Trophoblast cell (in vitro differentiated cells and primary cell): ENCODE measurements around the gene TEX54.
A peak's percentile ranks its signal among the peaks of the same experiment; 100 is the strongest.

Source experiments
- DNase-seq, 2 donors: peaks; one replicate each; pipeline ENCODE4 v3.0.0-alpha.2; 2016
- H2AFZ ChIP-seq: 2 replicates; pipeline ENCODE4 v1.6.1; 2013; ENCODE audit warnings: low read length, moderate library complexity, mild to moderate bottlenecking; ENCODE audit not compliant: insufficient read depth, poor library complexity
- H2AK5ac ChIP-seq: 2 replicates; pipeline ENCODE4 v1.6.1; 2013; ENCODE audit warnings: mild to moderate bottlenecking, low read length
- H2BK120ac ChIP-seq: 2 replicates; pipeline ENCODE4 v1.6.1; 2013; ENCODE audit warnings: low read length, mild to moderate bottlenecking, moderate library complexity; ENCODE audit not compliant: insufficient read depth, poor library complexity
- H2BK12ac ChIP-seq: 2 replicates; pipeline ENCODE4 v1.6.1; 2013; ENCODE audit warnings: mild to moderate bottlenecking, low read length, moderate library complexity
- H2BK5ac ChIP-seq: 2 replicates; pipeline ENCODE4 v1.6.1; 2013; ENCODE audit warnings: low read length, low read depth, moderate library complexity, mild to moderate bottlenecking; ENCODE audit not compliant: poor library complexity
- H3K14ac ChIP-seq: 2 replicates; pipeline ENCODE4 v1.6.1; 2013; ENCODE audit warnings: mild to moderate bottlenecking, low read length
- H3K18ac ChIP-seq: 2 replicates; pipeline ENCODE4 v1.6.1; 2013; ENCODE audit warnings: mild to moderate bottlenecking, low read length
- H3K23ac ChIP-seq: 2 replicates; pipeline ENCODE4 v1.6.1; 2013; ENCODE audit warnings: low read length
- H3K27ac ChIP-seq: 2 replicates; pipeline ENCODE4 v1.5.1; 2013; ENCODE audit warnings: low read depth, mild to moderate bottlenecking, inconsistent platforms, low read length, moderate library complexity
- H3K27me3 ChIP-seq: 2 replicates; pipeline ENCODE4 v1.6.1; 2013; ENCODE audit warnings: inconsistent platforms, mild to moderate bottlenecking, low read length, moderate library complexity; ENCODE audit not compliant: insufficient read depth
- H3K36me3 ChIP-seq, 2 experiments: 1 replicate in 1 of 2; 2 replicates in 1 of 2; pipeline ENCODE4 v1.6.1; 2013; ENCODE audit warnings: low read length in 2 of 2, mild to moderate bottlenecking in 2 of 2, moderate library complexity in 1 of 2; ENCODE audit not compliant: insufficient read depth in 2 of 2, control insufficient read depth in 1 of 2
- H3K4ac ChIP-seq: 2 replicates; pipeline ENCODE4 v1.6.1; 2013; ENCODE audit warnings: low read depth, mild to moderate bottlenecking, low read length, moderate library complexity
- H3K4me1 ChIP-seq, 2 experiments: 1 replicate in 1 of 2; 2 replicates in 1 of 2; pipeline ENCODE4 v1.6.1; 2013; ENCODE audit warnings: low read length in 2 of 2, mild to moderate bottlenecking in 2 of 2, moderate library complexity in 1 of 2; ENCODE audit not compliant: insufficient read depth in 2 of 2, control insufficient read depth in 1 of 2
- H3K4me2 ChIP-seq: 2 replicates; pipeline ENCODE4 v1.6.1; 2013; ENCODE audit warnings: inconsistent platforms, mild to moderate bottlenecking, low read length, moderate library complexity
- H3K4me3 ChIP-seq: 2 replicates; pipeline ENCODE4 v1.5.1; 2013; ENCODE audit warnings: mild to moderate bottlenecking, low read depth, low read length, inconsistent platforms
- H3K79me1 ChIP-seq: one replicate; pipeline ENCODE4 v1.6.1; 2013; ENCODE audit warnings: low read length
- H3K79me2 ChIP-seq: 2 replicates; pipeline ENCODE4 v1.6.1; 2013; ENCODE audit warnings: low read length, mild to moderate bottlenecking; ENCODE audit not compliant: control insufficient read depth, insufficient read depth, poor library complexity
- H3K9ac ChIP-seq: 2 replicates; pipeline ENCODE4 v1.6.1; 2013; ENCODE audit warnings: mild to moderate bottlenecking, low read length
- H3K9me3 ChIP-seq: 2 replicates; pipeline ENCODE4 v1.6.1; 2013; ENCODE audit warnings: low read depth, mild to moderate bottlenecking, control low read depth, inconsistent platforms, low read length; ENCODE audit not compliant: insufficient read depth
- H4K12ac ChIP-seq: 2 replicates; pipeline ENCODE4 v1.6.1; 2013; ENCODE audit warnings: low read depth, mild to moderate bottlenecking, low read length, moderate library complexity
- H4K8ac ChIP-seq: 2 replicates; pipeline ENCODE4 v1.6.1; 2013; ENCODE audit warnings: low read depth, mild to moderate bottlenecking, low read length, moderate library complexity
- H4K91ac ChIP-seq: one replicate; pipeline ENCODE4 v1.6.1; 2013; ENCODE audit warnings: low read depth, mild to moderate bottlenecking, low read length, moderate library complexity
- WGBS: extraction: QIAGEN DNeasy Blood & Tissue Kit; methylation state at CpG from one replicate; pipeline ENCODE4 v1.1.7; 2013; ENCODE audit warnings: missing lambda C conversion rate; ENCODE audit not compliant: insufficient read length, insufficient coverage; ENCODE audit errors: extremely low coverage; 5-methylcytosine and 5-hydroxymethylcytosine counted together

The TEX54 gene

GRCh38 chr11:62816557-62816956 lies 16.1 kb downstream of the TEX54 start:
- H3K14ac ChIP-seq: no peak overlapping the region
- H3K36me3 ChIP-seq: peaks cover 42 to 46% of the 10 kb centered on the region in 2 experiments
- no peak overlapping the region for H3K27ac ChIP-seq
- no peak for DNase-seq
- H4K91ac ChIP-seq: no peak overlapping the region
- no peak overlapping the region for H4K12ac ChIP-seq
- H3K79me2 ChIP-seq: no peaks in the 10 kb centered on the region
- no CpG with 5 or more reads among the region's 8 CpGs for WGBS
- H3K79me1 ChIP-seq: no peaks in the 10 kb centered on the region
- H3K9ac ChIP-seq: no peak overlapping the region
- H2AK5ac ChIP-seq: no peak overlapping the region
- H3K4me1 ChIP-seq: no peaks in the 10 kb centered on the region
- no peaks in the 10 kb centered on the region for H3K27me3 ChIP-seq
- no peak overlapping the region for H4K8ac ChIP-seq
- no peak overlapping the region for H2BK120ac ChIP-seq
- H2BK5ac ChIP-seq: no peak overlapping the region
- H3K18ac ChIP-seq: no peak overlapping the region
- H3K9me3 ChIP-seq: no peaks in the 10 kb centered on the region
- no peak overlapping the region for H2AFZ ChIP-seq
- no peak overlapping the region for H2BK12ac ChIP-seq
- H3K4me2 ChIP-seq: no peak overlapping the region
- H3K23ac ChIP-seq: no peak overlapping the region
- H3K4ac ChIP-seq: no peak overlapping the region
- no peak overlapping the region for H3K4me3 ChIP-seq

GRCh38 chr11:62811659-62812058 lies 21.0 kb downstream of the TEX54 start:
- H3K27me3 ChIP-seq: no peaks in the 10 kb centered on the region
- no peak overlapping the region for H3K23ac ChIP-seq
- no peak overlapping the region for H3K4ac ChIP-seq
- DNase-seq: no peak
- H3K9me3 ChIP-seq: no peaks in the 10 kb centered on the region
- H3K4me3 ChIP-seq: no peak overlapping the region
- H3K14ac ChIP-seq: no peak overlapping the region
- no peak overlapping the region for H3K4me2 ChIP-seq
- no peak overlapping the region for H2AFZ ChIP-seq
- no peak overlapping the region for H2AK5ac ChIP-seq
- peaks cover 15 to 17% of the 10 kb centered on the region in 2 experiments for H3K36me3 ChIP-seq
- H3K18ac ChIP-seq: no peak overlapping the region
- H3K79me1 ChIP-seq: no peaks in the 10 kb centered on the region
- H4K8ac ChIP-seq: no peak overlapping the region
- no peak overlapping the region for H2BK120ac ChIP-seq
- no peak overlapping the region for H3K9ac ChIP-seq
- no peak overlapping the region for H4K12ac ChIP-seq
- no peak overlapping the region for H2BK12ac ChIP-seq
- H2BK5ac ChIP-seq: no peak overlapping the region
- no CpG with 5 or more reads among the region's 2 CpGs for WGBS
- no peak overlapping the region for H3K27ac ChIP-seq
- H3K4me1 ChIP-seq: peaks cover 0 to 4% of the 10 kb centered on the region in 2 experiments
- H4K91ac ChIP-seq: no peak overlapping the region
- no peaks in the 10 kb centered on the region for H3K79me2 ChIP-seq

DNA sequence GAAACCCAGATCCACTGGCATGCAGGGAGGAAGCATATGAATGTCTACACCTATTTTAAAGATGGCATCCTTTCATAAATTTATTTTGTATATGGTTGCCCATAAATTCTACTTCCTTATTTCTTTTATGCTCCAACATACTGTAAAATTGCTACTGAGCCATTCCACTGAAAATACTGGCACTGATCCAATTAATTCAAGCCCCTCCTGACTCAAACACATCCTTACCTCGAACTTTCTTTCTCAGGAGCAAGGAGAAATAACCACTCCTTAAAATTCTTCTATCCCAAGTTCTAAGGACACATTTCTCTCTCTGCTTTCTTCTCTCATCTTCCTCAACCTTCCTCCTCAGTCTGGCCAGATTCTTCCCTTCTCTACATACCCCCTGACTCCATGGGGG lies 21.9 kb downstream of the TEX54 start:
- H4K8ac ChIP-seq: no peak overlapping the region
- H3K23ac ChIP-seq: no peak overlapping the region
- H3K79me2 ChIP-seq: no peaks in the 10 kb centered on the region
- no peak overlapping the region for H3K18ac ChIP-seq
- no peak overlapping the region for H3K9ac ChIP-seq
- H2BK5ac ChIP-seq: no peak overlapping the region
- no peaks in the 10 kb centered on the region for H3K9me3 ChIP-seq
- no peak overlapping the region for H3K4me3 ChIP-seq
- H3K4me1 ChIP-seq: peaks cover 7 to 12% of the 10 kb centered on the region in 2 experiments
- no peaks in the 10 kb centered on the region for H3K27me3 ChIP-seq
- no peak overlapping the region for H4K12ac ChIP-seq
- DNase-seq: no peak
- H2BK12ac ChIP-seq: no peak overlapping the region
- no peak overlapping the region for H3K4me2 ChIP-seq
- peaks cover under 1% of the 10 kb centered on the region for H3K79me1 ChIP-seq
- H2BK120ac ChIP-seq: no peak overlapping the region
- no peak overlapping the region for H3K14ac ChIP-seq
- peaks cover 13 to 14% of the 10 kb centered on the region in 2 experiments for H3K36me3 ChIP-seq
- no peak overlapping the region for H3K27ac ChIP-seq
- H2AK5ac ChIP-seq: no peak overlapping the region
- no peak overlapping the region for H4K91ac ChIP-seq
- no peak overlapping the region for H3K4ac ChIP-seq
- no CpG with 5 or more reads among the region's 1 CpG for WGBS
- no peak overlapping the region for H2AFZ ChIP-seq

GRCh38 chr11:62806611-62807121 lies 26.0 kb downstream of the TEX54 start:
- Histone ChIP-seq H3K4me3 (no peak overlapping the region), H3K18ac (no peak overlapping the region), H2AFZ (no peak overlapping the region)

More at GRCh38 chr11:62806611-62807121, 26.0 kb downstream of the TEX54 start:
- no peak overlapping the region for H4K8ac ChIP-seq
- peaks cover 7 to 15% of the 10 kb centered on the region in 2 experiments for H3K4me1 ChIP-seq
- no CpG with 5 or more reads among the region's 5 CpGs for WGBS
- no peak overlapping the region for H3K4ac ChIP-seq
- no peak overlapping the region for H3K23ac ChIP-seq
- DNase-seq: peak in 1 of 2 donors; percentile 38
- no peaks in the 10 kb centered on the region for H3K27me3 ChIP-seq
- H2BK5ac ChIP-seq: no peak overlapping the region
- no peaks in the 10 kb centered on the region for H3K9me3 ChIP-seq
- no peak overlapping the region for H3K9ac ChIP-seq
- no peak overlapping the region for H4K12ac ChIP-seq
- H3K79me1 ChIP-seq: peaks cover 8% of the 10 kb centered on the region
- H3K14ac ChIP-seq: no peak overlapping the region
- H2AK5ac ChIP-seq: no peak overlapping the region
- no peak overlapping the region for H2BK120ac ChIP-seq
- H4K91ac ChIP-seq: no peak overlapping the region
- H3K4me2 ChIP-seq: no peak overlapping the region
- peak overlapping the region; percentile 7 for H3K27ac ChIP-seq
- H3K79me2 ChIP-seq: peaks cover 9% of the 10 kb centered on the region
- no peak overlapping the region for H2BK12ac ChIP-seq
- peaks cover 16 to 19% of the 10 kb centered on the region in 2 experiments for H3K36me3 ChIP-seq
